HEK293 (cell line): Measurements from ENCODE around the gene KRT13.

Source experiments
- CTCF ChIA-PET: fragments of 350-600 bp; formaldehyde crosslinking; extraction: SDS; loops from one replicate; lab custom pipeline; 2021; ENCODE audit warnings: antibody characterized with exemption; lab: Yijun Ruan, JAX
- POLR2A ChIA-PET: fragments of 300-600 bp; formaldehyde crosslinking; extraction: SDS; loops from one replicate; lab custom pipeline; 2020; ENCODE audit warnings: antibody characterized with exemption, inconsistent platforms; lab: Yijun Ruan, JAX
- H3K27ac ChIP-seq: fragments of 200-500 bp; sonication (Bioruptor generic); 2 replicates; pipeline ENCODE4 v1.5.1; 2014; ENCODE audit warnings: low read depth, low read length, control low read depth, inconsistent platforms; ENCODE audit errors: extremely low read depth
- H3K36me3 ChIP-seq, 2 experiments: fragments of 200-500 bp in 1 of 2; sonication (Bioruptor generic) in 1 of 2; 1 replicate in 1 of 2; 2 replicates in 1 of 2; pipeline ENCODE4 v1.5.1; 2014 to 2017; ENCODE audit warnings: inconsistent platforms in 2 of 2, low read length in 2 of 2; ENCODE audit not compliant: control insufficient read depth in 2 of 2, insufficient read depth in 1 of 2
- H3K4me1 ChIP-seq: fragments of 200-500 bp; sonication (Bioruptor generic); 2 replicates; pipeline ENCODE4 v1.5.1; 2014; ENCODE audit warnings: mild to moderate bottlenecking, low read length, inconsistent platforms; ENCODE audit not compliant: control insufficient read depth, insufficient read depth
- H3K4me3 ChIP-seq: 2 replicates; pipeline ENCODE4 v1.5.1; 2011; ENCODE audit warnings: low read depth, mild to moderate bottlenecking, control low read depth, low read length, moderate library complexity
- H3K9me3 ChIP-seq: fragments of 200-500 bp; sonication (Bioruptor generic); 2 replicates; pipeline ENCODE4 v1.5.1; 2014; ENCODE audit warnings: low read depth, low read length, inconsistent platforms; ENCODE audit not compliant: control insufficient read depth, insufficient read depth
- BCL6B ChIP-seq: fragments of 450-650 bp; formaldehyde crosslinking; IDR thresholded peaks from 2 replicates; pipeline ENCODE4 v1.5.1; 2017; ENCODE audit warnings: missing biosample characterization, missing genetic modification characterization
- FEZF1 ChIP-seq: fragments of 450-650 bp; formaldehyde crosslinking; IDR thresholded peaks from 2 replicates; pipeline ENCODE4 v1.5.1; 2016; ENCODE audit warnings: missing biosample characterization, missing genetic modification characterization
- HOXC10 ChIP-seq: sonication (generic); formaldehyde crosslinking; IDR thresholded peaks from 2 replicates; pipeline ENCODE4 v1.8.1; 2023; ENCODE audit warnings: mild to moderate bottlenecking, missing genetic modification reagents
- MYNN ChIP-seq: fragments of 450-650 bp; formaldehyde crosslinking; IDR thresholded peaks from 2 replicates; pipeline ENCODE4 v1.5.1; 2016; ENCODE audit warnings: missing biosample characterization, missing genetic modification characterization, borderline replicate concordance
- SP2 ChIP-seq: fragments of 450-650 bp; formaldehyde crosslinking; IDR thresholded peaks from 2 replicates; pipeline ENCODE4 v1.5.1; 2016; ENCODE audit warnings: missing biosample characterization, missing genetic modification characterization
- SP7 ChIP-seq: fragments of 450-650 bp; formaldehyde crosslinking; IDR thresholded peaks from 2 replicates; pipeline ENCODE4 v1.5.1; 2016; ENCODE audit warnings: missing biosample characterization, missing genetic modification characterization
- ZBTB1 ChIP-seq: fragments of 450-650 bp; formaldehyde crosslinking; IDR thresholded peaks from 2 replicates; pipeline ENCODE4 v1.5.1; 2016; ENCODE audit warnings: missing biosample characterization, missing genetic modification characterization
- ZBTB48 ChIP-seq: fragments of 450-650 bp; formaldehyde crosslinking; IDR thresholded peaks from 2 replicates; pipeline ENCODE4 v1.5.1; 2016; ENCODE audit warnings: missing biosample characterization, missing genetic modification characterization
- ZNF174 ChIP-seq: fragments of 450-650 bp; formaldehyde crosslinking; IDR thresholded peaks from 2 replicates; pipeline ENCODE4 v1.5.0; 2017; ENCODE audit warnings: missing biosample characterization, mild to moderate bottlenecking, missing genetic modification characterization
- ZNF248 ChIP-seq: fragments of 450-650 bp; formaldehyde crosslinking; IDR thresholded peaks from 2 replicates; pipeline ENCODE4 v1.5.1; 2017; ENCODE audit warnings: missing biosample characterization, missing genetic modification characterization
- ZNF266 ChIP-seq: fragments of 450-650 bp; formaldehyde crosslinking; IDR thresholded peaks from 2 replicates; pipeline ENCODE4 v1.5.1; 2016; ENCODE audit warnings: missing biosample characterization, missing genetic modification characterization, low read depth
- ZNF274 ChIP-seq, 2 experiments: fragments of 200-500 bp in 1 of 2; fragments of 450-650 bp in 1 of 2; sonication (Bioruptor generic) in 1 of 2; formaldehyde crosslinking in 1 of 2; IDR thresholded peaks; 2 replicates each; pipeline versions ENCODE4 v1.5.1 to v1.6.1; 2014 to 2016; ENCODE audit warnings: borderline replicate concordance in 1 of 2, inconsistent platforms in 1 of 2, low read length in 1 of 2, missing biosample characterization in 1 of 2, missing genetic modification characterization in 1 of 2
- ZNF366 ChIP-seq: fragments of 450-650 bp; formaldehyde crosslinking; conservative IDR thresholded peaks from 2 replicates; pipeline ENCODE4 v1.5.1; 2016; ENCODE audit warnings: missing biosample characterization, missing genetic modification characterization
- ZNF426 ChIP-seq: fragments of 450-650 bp; formaldehyde crosslinking; IDR thresholded peaks from 2 replicates; pipeline ENCODE4 v1.5.1; 2017; ENCODE audit warnings: missing biosample characterization, missing genetic modification characterization, mild to moderate bottlenecking, inconsistent platforms, moderate library complexity
- ZNF521 ChIP-seq: fragments of 450-650 bp; formaldehyde crosslinking; IDR thresholded peaks from 2 replicates; pipeline ENCODE4 v1.5.1; 2017; ENCODE audit warnings: missing biosample characterization, mild to moderate bottlenecking, missing genetic modification characterization
- ZNF677 ChIP-seq: fragments of 450-650 bp; IDR thresholded peaks from 2 replicates; pipeline ENCODE4 v1.5.0; 2018; ENCODE audit warnings: missing biosample characterization, mild to moderate bottlenecking, missing genetic modification characterization, moderate library complexity
- ZNF768 ChIP-seq: fragments of 450-650 bp; formaldehyde crosslinking; IDR thresholded peaks from 2 replicates; pipeline ENCODE4 v1.5.1; 2018; ENCODE audit warnings: missing biosample characterization, mild to moderate bottlenecking, missing genetic modification characterization
- ZNF777 ChIP-seq: fragments of 450-650 bp; formaldehyde crosslinking; IDR thresholded peaks from 2 replicates; pipeline ENCODE4 v1.5.1; 2017; ENCODE audit warnings: missing biosample characterization, missing genetic modification characterization, borderline replicate concordance
- ZNF791 ChIP-seq: fragments of 450-650 bp; formaldehyde crosslinking; IDR thresholded peaks from 2 replicates; pipeline ENCODE4 v1.5.1; 2016; ENCODE audit warnings: missing biosample characterization, missing genetic modification characterization
- ZNF837 ChIP-seq: fragments of 450-650 bp; formaldehyde crosslinking; IDR thresholded peaks from 2 replicates; pipeline ENCODE4 v1.5.1; 2016; ENCODE audit warnings: missing biosample characterization, missing genetic modification characterization
- TF ChIP-seq, protein P1 (sequence below): fragments of 450-650 bp; formaldehyde crosslinking; IDR thresholded peaks from 2 replicates; pipeline ENCODE4 v1.5.1; 2016; ENCODE audit warnings: missing biosample characterization, missing genetic modification characterization, borderline replicate concordance
- TF ChIP-seq, protein P2 (sequence below): fragments of 450-650 bp; formaldehyde crosslinking; IDR thresholded peaks from 2 replicates; pipeline ENCODE4 v1.5.1; 2016; ENCODE audit warnings: missing biosample characterization, missing genetic modification characterization
- TF ChIP-seq, protein P3 (sequence below): fragments of 450-650 bp; formaldehyde crosslinking; IDR thresholded peaks from 2 replicates; pipeline ENCODE4 v1.5.1; 2016; ENCODE audit warnings: missing biosample characterization, missing genetic modification characterization
- TF ChIP-seq, protein P4 (sequence below): fragments of 450-650 bp; formaldehyde crosslinking; IDR thresholded peaks from 2 replicates; pipeline ENCODE4 v1.5.1; 2016; ENCODE audit warnings: missing biosample characterization, missing genetic modification characterization
- TF ChIP-seq, protein P5 (sequence below): fragments of 450-650 bp; formaldehyde crosslinking; IDR thresholded peaks from 2 replicates; pipeline ENCODE4 v1.5.1; 2016; ENCODE audit warnings: missing biosample characterization, missing genetic modification characterization

Gene KRT13

DNA sequence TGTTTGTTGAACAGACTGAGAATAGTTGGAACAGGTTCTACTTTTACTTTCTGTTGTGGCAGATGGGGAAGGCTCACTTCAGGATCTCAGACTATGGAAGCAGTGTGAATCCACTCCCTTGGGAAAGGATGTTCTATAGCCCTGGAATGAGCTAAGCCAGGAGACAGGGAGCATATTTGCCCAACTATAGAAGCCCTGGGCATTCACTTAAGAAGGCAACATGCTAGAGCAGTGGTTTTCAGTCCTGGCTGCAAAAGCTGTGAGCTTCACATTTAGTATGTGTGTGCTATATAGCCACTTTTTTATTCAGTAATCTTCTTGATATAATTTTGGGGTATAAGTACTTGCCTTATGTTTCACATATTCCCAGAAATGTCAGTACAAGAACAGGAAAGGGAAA lies 37.1 kb downstream of the KRT13 start:
- no peaks in the 10 kb centered on the region for H3K36me3 ChIP-seq
- no peak overlapping the region for H3K27ac ChIP-seq
- no peaks in the 10 kb centered on the region for H3K4me1 ChIP-seq
- TF ChIP-seq SP7 (tag by site-specific recombination) (no peak), FEZF1 (tag by site-specific recombination) (no peak), MYNN (tag by site-specific recombination) (no peak), BCL6B (tag by site-specific recombination) (no peak), ZNF521 (tag by site-specific recombination) (no peak), ZNF768 (no peak), ZNF274 (IDR thresholded peaks at IDR 0.05; ENCODE audit: low read length) (no peak), ZNF274 (tag by site-specific recombination; IDR thresholded peaks at IDR 0.05; ENCODE audit: borderline replicate concordance) (no peak), ZNF426 (tag by site-specific recombination) (no peak), SP2 (tag by site-specific recombination) (no peak), ZNF777 (tag by site-specific recombination) (no peak), HOXC10 (CRISPR knock-in tag) (no peak), ZBTB1 (no peak), ZBTB48 (tag by site-specific recombination) (no peak), ZNF677 (no peak), ZNF791 (tag by site-specific recombination) (no peak)
- TF ChIP-seq, protein P1, sequence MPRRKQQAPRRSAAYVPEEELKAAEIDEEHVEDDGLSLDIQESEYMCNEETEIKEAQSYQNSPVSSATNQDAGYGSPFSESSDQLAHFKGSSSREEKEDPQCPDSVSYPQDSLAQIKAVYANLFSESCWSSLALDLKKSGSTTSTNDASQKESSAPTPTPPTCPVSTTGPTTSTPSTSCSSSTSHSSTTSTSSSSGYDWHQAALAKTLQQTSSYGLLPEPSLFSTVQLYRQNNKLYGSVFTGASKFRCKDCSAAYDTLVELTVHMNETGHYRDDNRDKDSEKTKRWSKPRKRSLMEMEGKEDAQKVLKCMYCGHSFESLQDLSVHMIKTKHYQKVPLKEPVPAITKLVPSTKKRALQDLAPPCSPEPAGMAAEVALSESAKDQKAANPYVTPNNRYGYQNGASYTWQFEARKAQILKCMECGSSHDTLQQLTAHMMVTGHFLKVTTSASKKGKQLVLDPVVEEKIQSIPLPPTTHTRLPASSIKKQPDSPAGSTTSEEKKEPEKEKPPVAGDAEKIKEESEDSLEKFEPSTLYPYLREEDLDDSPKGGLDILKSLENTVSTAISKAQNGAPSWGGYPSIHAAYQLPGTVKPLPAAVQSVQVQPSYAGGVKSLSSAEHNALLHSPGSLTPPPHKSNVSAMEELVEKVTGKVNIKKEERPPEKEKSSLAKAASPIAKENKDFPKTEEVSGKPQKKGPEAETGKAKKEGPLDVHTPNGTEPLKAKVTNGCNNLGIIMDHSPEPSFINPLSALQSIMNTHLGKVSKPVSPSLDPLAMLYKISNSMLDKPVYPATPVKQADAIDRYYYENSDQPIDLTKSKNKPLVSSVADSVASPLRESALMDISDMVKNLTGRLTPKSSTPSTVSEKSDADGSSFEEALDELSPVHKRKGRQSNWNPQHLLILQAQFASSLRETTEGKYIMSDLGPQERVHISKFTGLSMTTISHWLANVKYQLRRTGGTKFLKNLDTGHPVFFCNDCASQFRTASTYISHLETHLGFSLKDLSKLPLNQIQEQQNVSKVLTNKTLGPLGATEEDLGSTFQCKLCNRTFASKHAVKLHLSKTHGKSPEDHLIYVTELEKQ (tag by site-specific recombination) = no peak
- TF ChIP-seq, protein P2, sequence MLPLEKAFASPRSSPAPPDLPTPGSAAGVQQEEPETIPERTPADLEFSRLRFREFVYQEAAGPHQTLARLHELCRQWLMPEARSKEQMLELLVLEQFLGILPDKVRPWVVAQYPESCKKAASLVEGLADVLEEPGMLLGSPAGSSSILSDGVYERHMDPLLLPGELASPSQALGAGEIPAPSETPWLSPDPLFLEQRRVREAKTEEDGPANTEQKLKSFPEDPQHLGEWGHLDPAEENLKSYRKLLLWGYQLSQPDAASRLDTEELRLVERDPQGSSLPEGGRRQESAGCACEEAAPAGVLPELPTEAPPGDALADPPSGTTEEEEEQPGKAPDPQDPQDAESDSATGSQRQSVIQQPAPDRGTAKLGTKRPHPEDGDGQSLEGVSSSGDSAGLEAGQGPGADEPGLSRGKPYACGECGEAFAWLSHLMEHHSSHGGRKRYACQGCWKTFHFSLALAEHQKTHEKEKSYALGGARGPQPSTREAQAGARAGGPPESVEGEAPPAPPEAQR (tag by site-specific recombination) = no peak
- TF ChIP-seq, protein P3, sequence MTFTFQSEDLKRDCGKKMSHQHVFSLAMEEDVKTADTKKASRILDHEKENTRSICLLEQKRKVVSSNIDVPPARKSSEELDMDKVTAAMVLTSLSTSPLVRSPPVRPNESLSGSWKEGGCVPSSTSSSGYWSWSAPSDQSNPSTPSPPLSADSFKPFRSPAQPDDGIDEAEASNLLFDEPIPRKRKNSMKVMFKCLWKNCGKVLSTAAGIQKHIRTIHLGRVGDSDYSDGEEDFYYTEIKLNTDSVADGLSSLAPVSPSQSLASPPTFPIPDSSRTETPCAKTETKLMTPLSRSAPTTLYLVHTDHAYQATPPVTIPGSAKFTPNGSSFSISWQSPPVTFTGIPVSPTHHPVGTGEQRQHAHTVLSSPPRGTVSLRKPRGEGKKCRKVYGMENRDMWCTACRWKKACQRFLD (tag by site-specific recombination) = no peak
- TF ChIP-seq, all 188 proteins: peak for 0
- no peak overlapping the region for H3K4me3 ChIP-seq
- H3K9me3 ChIP-seq = no peaks in the 10 kb centered on the region
- CTCF ChIA-PET = interaction anchor here (1.1 kb wide), 1 partner anchor 195 kb away, joined by 4 read pairs; no protein-coding TSS in a partner anchor
- POLR2A ChIA-PET = no interaction called here

GRCh38 chr17:41467561-41467960 lies 37.9 kb downstream of the KRT13 start:
- H3K4me1 ChIP-seq = no peaks in the 10 kb centered on the region
- no peak overlapping the region for H3K27ac ChIP-seq
- no peaks in the 10 kb centered on the region for H3K36me3 ChIP-seq
- POLR2A ChIA-PET = no interaction called here
- no peak overlapping the region for H3K4me3 ChIP-seq
- CTCF ChIA-PET = interaction anchor here (0.6 to 1.1 kb wide), 3 partner anchors 33 to 195 kb away, joined by 3 to 4 read pairs (median 4); no protein-coding TSS in a partner anchor
- no peaks in the 10 kb centered on the region for H3K9me3 ChIP-seq
- TF ChIP-seq ZNF791 (tag by site-specific recombination) (no peak), ZNF366 (no peak), ZNF677 (no peak), ZNF174 (tag by site-specific recombination) (no peak), ZNF837 (tag by site-specific recombination) (no peak), ZNF248 (tag by site-specific recombination) (no peak), ZNF266 (tag by site-specific recombination) (no peak)
- TF ChIP-seq, protein P4, sequence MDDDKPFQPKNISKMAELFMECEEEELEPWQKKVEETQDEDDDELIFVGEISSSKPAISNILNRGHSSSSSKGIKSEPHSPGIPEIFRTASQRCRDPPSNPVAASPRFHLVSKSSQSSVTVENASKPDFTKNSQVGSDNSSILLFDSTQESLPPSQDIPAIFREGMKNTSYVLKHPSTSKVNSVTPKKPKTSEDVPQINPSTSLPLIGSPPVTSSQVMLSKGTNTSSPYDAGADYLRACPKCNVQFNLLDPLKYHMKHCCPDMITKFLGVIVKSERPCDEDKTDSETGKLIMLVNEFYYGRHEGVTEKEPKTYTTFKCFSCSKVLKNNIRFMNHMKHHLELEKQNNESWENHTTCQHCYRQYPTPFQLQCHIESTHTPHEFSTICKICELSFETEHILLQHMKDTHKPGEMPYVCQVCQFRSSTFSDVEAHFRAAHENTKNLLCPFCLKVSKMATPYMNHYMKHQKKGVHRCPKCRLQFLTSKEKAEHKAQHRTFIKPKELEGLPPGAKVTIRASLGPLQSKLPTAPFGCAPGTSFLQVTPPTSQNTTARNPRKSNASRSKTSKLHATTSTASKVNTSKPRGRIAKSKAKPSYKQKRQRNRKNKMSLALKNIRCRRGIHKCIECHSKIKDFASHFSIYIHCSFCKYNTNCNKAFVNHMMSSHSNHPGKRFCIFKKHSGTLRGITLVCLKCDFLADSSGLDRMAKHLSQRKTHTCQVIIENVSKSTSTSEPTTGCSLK = no peak
- TF ChIP-seq, protein P5, sequence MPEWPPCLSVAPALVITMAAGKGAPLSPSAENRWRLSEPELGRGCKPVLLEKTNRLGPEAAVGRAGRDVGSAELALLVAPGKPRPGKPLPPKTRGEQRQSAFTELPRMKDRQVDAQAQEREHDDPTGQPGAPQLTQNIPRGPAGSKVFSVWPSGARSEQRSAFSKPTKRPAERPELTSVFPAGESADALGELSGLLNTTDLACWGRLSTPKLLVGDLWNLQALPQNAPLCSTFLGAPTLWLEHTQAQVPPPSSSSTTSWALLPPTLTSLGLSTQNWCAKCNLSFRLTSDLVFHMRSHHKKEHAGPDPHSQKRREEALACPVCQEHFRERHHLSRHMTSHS (tag by site-specific recombination) = no peak
